Hypothalamus (tissue), 51 donors: ENCODE data around the gene NISCH.
"Not testable (repeated sequence)": the region's sequence is repeated elsewhere in the genome, so short reads cannot be mapped to it uniquely, and the experiment has no call there.

ENCODE experiments used
- DNase-seq, 51 donors: peaks; one replicate each; lab custom pipeline; 2025; lab: John Stamatoyannopoulos, UW

Gene NISCH

DNA sequence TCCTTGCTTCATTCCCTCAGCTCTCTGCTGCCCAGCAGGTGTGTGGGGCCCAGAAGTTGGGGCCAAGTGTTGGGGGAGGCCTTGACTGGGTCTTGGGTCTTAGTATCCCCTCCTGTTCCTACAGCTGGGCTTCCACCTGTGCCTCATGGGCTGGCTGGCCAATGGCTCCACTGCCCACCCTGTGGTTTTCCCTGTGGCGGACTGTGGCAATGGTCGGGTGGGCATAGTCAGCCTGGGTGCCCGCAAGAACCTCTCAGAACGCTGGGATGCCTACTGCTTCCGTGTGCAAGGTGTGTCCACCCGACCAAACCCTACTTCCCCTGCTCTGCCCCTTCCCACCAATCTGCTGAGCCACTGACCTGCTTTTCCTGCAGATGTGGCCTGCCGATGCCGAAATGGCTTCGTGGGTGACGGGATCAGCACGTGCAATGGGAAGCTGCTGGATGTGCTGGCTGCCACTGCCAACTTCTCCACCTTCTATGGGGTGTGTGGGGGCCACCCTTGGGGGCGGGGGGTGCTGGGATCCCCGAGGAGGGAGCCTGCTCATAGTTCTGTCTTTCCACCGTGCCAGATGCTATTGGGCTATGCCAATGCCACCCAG lies 67.3 kb downstream of the NISCH start:
- no peak for DNase-seq

- no peak for DNase-seq
Observed at GRCh38 chr3:52523386-52524257, 68.2 kb downstream of the NISCH start.

- DNase-seq = no peak
Observed at GRCh38 chr3:52524258-52524751, 68.9 kb downstream of the NISCH start.

- no peak for DNase-seq
Observed at GRCh38 chr3:52524752-52525679, 69.6 kb downstream of the NISCH start.

DNA sequence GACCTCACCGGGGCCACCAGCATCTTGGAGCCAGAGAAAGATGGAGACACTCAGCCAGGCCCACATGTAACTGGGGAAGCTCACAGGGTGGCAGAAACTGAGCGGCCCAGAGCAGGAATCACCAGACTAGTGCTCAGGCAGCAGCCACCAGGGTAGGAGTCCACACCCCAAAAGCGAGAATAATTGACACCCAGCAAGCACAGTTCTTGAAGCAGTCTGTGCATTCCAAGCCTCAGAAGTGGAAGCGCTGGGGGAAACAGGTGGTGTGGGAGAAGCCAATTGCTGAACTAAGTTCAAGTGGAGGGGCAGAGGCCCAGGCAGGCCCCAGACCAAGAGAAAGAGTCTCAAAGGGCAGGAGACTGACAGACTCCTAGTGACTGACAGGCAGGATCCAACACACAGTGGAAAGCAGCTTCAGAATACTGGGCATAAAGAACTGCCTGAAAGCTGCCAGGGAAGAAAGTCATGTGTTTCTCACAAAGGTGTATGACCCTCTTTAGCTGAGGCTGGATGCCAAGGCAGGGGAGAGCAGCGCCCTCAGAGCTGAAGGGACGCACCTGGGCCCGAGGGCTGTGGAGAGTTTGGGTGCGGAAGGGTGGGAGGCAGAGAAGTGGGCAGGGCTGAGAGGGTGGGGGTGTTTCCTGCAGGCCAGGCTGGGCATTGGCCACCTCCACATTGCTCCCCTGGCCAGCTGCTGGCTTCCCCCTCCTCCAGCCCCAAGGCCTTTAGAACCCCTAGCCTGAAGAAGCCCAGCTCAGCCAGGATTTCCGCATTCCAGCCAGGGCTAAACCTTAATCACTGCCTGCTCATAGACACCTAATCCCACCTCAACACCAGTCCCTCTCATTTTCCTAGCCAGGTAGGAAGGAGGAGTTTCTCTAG lies 70.5 kb downstream of the NISCH start:
- no peak for DNase-seq

DNA sequence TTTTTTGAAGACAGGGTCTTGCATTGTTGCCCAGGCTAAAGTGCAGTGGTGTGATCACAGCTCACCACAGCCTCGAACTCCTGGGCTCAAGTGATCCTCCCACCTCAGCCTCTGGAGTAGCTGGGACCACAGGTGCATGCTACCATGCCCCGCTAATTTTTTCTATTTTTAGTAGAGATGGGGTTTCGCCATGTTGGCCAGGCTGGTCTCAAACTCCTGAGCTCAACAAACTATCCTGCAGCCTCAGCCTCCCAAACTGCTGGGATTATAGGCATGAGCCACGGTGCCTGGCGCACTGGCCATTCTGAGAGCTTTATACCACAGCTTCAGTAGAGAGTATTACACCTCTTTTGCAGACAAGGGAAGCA lies 71.3 kb downstream of the NISCH start:
- DNase-seq = not testable (repeated sequence)

GRCh38 chr3:52527039-52527731 lies 71.8 kb downstream of the NISCH start:
- no peak for DNase-seq

DNA sequence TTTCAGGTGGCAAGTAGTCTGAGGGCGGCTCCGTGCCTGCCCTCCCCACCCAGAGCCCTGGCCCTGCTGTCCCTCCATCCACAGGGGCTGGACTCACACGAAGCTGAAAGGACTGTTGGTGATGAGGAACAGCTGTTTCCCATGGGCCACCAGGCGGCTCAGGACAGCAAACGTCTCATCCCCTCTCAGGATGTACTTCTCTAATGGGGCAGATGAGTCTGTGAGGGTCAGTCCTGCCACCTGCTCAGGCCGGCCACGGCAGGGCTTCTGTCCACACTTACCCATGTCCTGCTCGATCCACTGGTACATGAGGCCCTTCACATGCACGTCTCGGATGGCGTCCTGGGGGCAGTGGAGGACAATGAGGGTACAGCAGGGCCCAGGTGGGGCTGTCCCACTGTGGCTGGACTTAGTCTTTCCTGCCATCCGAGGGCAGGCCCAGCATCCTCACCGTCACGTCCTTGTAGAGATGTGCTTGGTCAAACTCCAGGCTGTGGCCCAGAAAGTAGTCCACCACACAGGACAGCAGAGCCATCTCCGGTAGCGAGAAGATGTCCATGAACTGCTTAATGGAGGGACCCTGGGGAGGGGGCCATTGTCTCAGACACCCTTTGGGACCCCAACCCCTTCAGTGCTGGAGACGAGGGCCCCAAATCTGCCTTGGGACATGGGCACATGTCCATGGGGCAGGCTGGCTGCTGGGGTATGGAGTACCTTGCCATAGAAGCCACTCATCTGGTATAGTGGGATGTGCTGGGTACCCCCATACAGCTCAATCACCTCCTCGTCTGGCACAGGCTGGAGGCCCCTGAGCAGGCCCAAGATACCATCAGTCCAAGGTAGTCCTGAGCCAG lies 72.6 kb downstream of the NISCH start:
- DNase-seq = no peak

- DNase-seq = no peak
Observed at GRCh38 chr3:52528586-52529375, 73.4 kb downstream of the NISCH start.

DNA sequence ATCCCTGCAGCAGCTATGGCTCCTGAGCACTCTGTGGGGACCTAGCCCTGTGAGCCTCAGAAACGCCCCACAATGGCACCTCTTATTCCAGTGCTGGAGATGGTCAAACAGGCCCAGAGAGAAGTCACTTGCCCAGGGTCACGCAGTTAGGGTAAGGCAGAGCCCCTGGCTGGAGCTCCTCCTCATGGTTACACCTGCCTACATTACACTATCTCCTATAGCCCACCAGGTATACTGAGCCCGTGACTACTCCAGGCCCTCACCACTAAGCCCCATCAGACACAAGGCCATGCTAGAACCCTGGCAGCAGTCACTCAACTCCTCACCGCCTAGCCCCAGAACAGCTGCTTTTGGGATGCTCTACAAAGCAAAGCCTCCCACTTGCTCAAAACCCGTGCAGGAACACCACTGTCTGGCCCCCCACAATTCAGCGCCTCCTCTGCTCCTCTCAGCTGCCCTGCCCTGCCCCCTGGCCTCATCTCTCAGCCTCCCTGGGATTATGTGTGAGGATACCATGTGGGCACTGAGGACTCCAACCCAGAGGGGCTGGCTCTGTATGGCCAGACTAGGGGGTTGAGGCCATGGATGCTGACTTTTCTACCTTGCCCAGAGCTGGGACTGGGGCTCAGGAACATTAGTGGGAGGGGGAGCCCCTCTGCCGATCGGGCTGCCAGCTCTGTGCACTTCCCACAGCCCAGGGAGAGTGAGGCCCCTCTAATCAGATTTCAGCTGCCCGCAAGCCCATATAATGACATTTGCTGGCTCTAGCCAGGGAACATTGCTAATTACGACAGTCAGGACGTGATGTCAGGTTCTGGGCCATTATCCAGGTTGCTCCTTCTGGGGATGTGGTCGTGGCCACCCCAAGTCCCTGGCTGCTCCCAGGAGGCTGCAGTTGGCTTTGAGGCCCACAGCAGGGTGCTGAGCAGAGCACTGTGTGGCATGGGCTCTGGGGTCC lies 74.3 kb downstream of the NISCH start:
- DNase-seq = no peak

- no peak for DNase-seq
Observed at GRCh38 chr3:52530918-52531826, 75.8 kb downstream of the NISCH start.

DNA sequence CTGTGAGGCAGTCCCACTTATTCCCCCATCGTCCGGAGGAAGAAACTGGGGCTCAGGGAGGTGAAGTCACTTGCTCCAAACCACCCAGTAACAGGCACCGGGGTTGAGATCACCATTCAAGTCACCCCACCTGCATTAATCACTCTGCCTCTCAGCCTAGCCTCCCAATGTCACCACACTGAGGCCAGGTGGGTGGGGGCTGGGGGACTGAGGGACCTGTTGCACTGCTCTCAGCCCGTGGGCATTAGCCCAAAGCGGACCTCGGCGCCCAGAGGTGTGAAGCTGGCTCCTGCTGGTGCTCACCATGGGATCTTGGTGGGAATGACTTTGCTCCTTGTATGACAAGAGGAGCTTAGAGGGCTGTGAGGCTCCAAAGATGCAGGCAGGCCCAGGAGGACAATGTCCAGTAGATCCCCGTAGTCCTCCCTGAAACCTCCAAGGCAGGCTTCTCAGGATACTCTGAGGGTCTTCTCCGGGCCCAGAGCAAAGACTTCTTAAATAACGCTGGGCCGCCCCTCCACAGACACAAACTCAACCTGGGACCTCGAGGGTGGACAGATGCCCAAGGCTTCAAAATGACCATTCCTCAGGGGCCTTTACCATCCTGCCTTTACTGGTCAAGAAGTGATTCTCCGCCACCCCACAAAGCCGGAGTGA lies 76.6 kb downstream of the NISCH start:
- no peak for DNase-seq

- no peak for DNase-seq
Observed at GRCh38 chr3:52532517-52532837, 77.1 kb downstream of the NISCH start.

GRCh38 chr3:52532838-52533622 lies 77.6 kb downstream of the NISCH start:
- DNase-seq = no peak
